Suppressor macrophage treated with lipopolysaccharide for 4 hours (primary cell): Measurements from ENCODE around the gene VAMP1.
"Not testable (repeated sequence)": the region's sequence is repeated elsewhere in the genome, so short reads cannot be mapped to it uniquely, and the experiment has no call there.

Experiments used
- DNase-seq: peaks from one replicate; pipeline ENCODE4 v3.0.0-alpha.2; 2020

The VAMP1 gene

GRCh38 chr12:6450091-6450868 is 20.2 kb downstream of the VAMP1 start:
- DNase-seq, result no peak

- DNase-seq, result no peak
These were observed 25.5 kb downstream of the VAMP1 start, which contains the start of gene CD27 for GRCh38 chr12:6444704-6445688. TSS of gene CD27 (plus strand) at chr12:6444955. CDS start at chr12:6445096, 141 bp downstream.

- DNase-seq, result no peak
These were observed 26.4 kb downstream of the VAMP1 start for GRCh38 chr12:6444031-6444430.

- DNase-seq, result no peak
These were observed 27.0 kb downstream of the VAMP1 start for GRCh38 chr12:6443361-6443983.

GRCh38 chr12:6442836-6443235 is 27.6 kb downstream of the VAMP1 start:
- no peak for DNase-seq

- DNase-seq, result no peak
These were observed 30.1 kb downstream of the VAMP1 start for GRCh38 chr12:6440391-6440790.

GRCh38 chr12:6438345-6438744 is 32.1 kb downstream of the VAMP1 start:
- DNase-seq, result no peak

GRCh38 chr12:6437586-6437985 is 32.9 kb downstream of the VAMP1 start:
- DNase-seq, result no peak

GRCh38 chr12:6435961-6436715 is 34.3 kb downstream of the VAMP1 start:
- no peak for DNase-seq

GRCh38 chr12:6434205-6435140 is 36.0 kb downstream of the VAMP1 start:
- DNase-seq, result no peak

GRCh38 chr12:6432991-6433390 is 37.5 kb downstream of the VAMP1 start:
- DNase-seq, result no peak

- DNase-seq, result peak; percentile 91
These were observed 40.1 kb downstream of the VAMP1 start for GRCh38 chr12:6430124-6430989.

GRCh38 chr12:6428326-6428725 is 42.2 kb downstream of the VAMP1 start:
- no peak for DNase-seq

- DNase-seq, result not testable (repeated sequence)
These were observed 42.7 kb downstream of the VAMP1 start for GRCh38 chr12:6427796-6428195.

- peak; percentile 85 for DNase-seq
These were observed 43.4 kb downstream of the VAMP1 start for GRCh38 chr12:6426882-6427671.

GRCh38 chr12:6425590-6426531 is 44.6 kb downstream of the VAMP1 start:
- peak; percentile 79 for DNase-seq

GRCh38 chr12:6424866-6425265 is 45.6 kb downstream of the VAMP1 start:
- DNase-seq, result no peak

GRCh38 chr12:6424008-6424347 is 46.5 kb downstream of the VAMP1 start:
- DNase-seq, result no peak
